GM18526 (cell line): ENCODE results near the gene BRD7.

Source experiments
- POLR2A ChIP-seq: IDR thresholded peaks from 3 replicates; pipeline ENCODE4 v1.6.1; 2011; ENCODE audit not compliant: insufficient read length; ENCODE audit errors: extremely low read depth

The BRD7 gene

DNA sequence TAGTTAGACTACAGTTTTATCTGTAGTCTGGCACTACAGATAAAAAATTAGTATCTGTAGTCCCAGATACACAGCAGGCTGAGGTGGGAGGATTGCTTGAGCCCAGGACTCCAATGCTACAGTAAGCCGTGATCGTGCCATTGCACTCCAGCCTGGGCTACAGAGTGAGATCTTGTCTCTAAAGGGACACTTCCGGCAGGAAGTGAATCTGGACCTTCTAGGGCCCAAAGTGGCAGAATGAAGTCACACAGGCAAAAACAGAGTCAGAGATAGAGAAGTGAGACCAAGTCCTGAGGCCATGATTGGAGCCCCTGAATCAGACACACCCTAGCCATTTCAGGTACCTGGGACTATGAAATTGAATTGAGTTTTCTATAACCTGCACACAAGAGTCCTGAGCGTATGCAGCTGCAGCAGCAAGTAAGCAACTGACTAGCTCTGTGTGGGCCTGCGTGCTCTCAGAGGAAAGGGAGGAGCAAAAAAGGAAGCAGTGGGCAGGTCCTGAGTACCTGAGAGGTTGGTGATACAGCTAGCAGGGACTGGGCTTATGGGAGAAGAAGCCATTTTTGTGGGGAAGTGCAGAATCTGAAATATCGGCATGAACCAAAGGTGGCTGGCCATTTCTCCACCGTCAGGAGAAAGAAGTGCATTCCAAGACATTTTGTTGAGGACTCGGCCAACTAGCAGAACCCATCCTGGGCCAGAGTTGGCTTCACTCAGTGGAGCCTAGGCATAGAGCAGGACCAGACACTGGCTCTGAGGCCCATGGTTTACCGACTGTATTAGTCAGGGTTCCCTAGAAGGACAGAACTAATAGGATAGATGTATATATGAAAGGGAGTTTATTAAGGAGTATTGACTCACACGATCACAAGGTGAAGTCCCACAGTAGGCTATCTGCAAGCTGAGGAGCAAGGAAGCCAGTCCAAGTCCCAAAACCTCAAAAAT is 27.2 kb upstream of the BRD7 start:
- TF ChIP-seq POLR2A: no peak

DNA sequence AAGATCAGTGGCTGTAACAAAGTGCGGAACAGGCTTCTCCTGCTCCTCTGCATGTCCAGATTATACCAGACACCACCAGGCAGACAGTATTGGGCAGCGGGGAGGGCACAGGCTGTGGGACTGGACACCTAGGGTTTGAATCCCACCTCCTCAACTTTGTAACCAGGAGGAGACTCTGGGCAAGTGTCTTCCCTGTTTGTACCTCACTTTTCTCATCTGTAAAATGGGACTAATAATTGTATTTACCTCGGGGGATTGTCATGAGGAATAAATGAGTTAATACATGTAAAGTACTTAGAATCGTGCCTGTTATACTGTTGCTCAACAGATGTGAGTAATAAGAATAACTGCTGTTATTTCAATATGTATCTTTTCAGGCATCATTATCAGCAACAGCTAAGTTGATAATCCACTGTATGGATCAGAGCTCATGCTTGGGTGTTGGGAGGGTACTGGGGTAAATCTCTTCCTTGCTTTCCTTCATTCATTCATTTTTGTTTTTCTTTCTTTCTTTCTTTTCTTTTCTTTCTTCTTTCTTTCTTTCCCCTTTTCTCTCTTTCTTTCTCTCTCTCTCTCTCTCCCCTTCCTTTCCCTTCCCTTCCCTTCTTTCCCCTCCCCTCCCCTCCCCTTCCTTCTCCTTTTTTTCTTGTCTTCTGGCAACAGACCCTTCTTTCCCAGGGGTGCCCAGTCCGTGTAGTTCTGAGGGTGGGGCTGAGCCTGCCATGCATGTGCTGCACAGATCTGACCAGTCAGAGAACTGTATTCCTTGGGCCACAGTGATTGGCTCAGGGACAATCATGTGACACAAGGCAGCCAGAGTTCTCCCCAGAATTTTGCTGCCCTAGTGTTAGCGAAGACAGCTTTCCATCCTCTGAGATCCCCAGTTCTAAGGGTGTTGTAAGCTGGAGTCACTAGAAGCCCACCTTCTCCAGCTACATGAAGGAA is 25.3 kb upstream of the BRD7 start:
- no peak for TF ChIP-seq POLR2A

DNA sequence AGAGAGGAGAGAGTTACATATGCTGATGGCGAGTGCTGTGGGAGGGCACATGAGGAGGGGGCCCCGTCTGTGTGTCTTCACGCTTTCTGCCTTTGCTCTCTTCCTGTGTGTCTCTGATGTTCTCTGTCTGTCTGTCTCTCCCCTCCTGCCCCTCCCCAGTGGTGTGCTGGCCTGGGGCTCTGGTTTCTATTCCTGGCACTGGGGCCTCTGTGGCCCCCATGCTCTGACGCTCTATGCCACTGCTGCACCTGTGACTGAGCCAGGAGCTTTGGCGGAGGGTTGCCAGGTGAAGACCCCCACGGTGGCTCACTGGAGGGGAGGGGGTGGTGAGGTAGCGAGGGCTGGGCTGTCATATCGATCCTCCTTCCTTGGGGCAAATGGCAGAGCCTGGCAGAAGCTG is 24.6 kb upstream of the BRD7 start:
- TF ChIP-seq POLR2A: no peak

DNA sequence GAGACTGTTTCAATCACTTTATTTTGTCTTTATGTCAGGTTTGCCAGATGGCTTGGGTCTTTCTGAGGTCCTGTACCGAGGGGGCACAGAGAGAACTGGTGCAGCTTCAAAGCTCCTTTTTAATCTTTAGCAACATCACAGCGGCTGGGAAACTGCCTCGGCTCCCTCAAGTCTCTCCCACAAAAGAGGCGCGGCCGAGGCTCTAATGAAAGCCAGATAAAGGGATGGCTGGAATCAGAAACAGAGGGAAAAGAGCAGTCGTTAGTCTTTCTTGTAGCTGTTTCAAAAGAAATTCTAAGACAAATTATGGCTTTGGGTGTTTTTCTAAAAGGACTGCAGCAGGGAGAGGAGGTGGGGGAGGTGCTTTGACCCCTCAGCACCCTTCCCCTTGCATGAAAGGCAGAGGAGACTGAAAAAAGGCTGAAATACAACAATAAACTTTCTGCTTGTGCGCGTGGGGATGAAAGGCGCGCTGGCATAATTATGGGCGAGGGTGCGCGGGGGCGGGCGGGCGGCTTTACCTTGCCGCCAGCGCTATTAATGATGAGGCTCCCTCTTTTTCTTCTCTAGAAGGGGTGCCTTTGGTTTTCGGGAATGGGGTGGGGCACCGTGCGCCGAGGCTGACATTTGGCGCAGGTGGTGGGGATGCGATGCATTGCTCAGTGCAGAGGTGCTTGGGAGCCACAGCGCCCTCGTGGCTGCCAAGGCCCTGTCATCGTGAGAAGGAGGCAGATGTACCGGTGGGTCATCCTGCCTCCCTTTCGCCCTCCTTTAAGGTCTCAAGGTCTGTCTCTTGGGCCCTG is 22.3 kb upstream of the BRD7 start:
- TF ChIP-seq POLR2A: no peak

DNA sequence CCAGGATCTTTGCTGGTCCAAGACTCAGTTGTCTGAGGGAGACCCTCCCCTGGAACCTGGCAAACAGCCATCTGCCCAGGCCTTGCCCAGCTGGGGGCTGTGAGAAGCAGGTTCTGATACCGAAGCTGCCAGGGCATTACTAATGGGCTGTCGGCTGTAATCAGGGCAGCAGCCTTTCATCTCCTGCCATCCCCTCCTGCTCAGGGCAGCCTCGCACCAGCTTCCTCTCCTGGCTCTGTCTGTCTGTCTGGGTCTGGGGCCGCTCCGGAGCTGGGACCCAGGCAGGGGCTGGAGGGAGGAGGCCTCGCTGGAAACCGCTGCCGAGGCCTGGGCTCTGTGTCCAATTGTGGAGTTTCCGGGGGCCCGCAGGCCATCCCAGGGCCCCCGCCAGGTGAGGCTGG is 21.6 kb upstream of the BRD7 start:
- no peak for TF ChIP-seq POLR2A

DNA sequence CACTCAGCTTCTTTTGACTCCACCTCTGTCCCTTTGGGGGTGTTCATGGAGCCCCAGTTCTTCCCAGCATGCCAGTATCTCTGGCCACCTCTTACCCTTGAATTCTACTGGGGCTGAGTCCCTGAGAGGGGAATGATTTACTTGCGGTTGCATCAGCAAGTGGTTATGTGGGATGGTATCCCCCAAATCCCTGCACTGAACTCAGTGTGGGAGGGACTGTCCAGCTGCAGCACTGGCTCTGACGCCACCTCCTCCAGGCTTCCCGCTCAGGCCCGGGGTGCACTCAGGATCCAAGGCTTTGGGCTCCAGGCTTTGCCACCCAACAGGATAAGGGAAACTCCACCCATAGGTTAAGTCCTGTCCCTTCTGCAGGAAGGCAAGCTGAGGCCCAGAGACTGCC is 21.1 kb upstream of the BRD7 start:
- no peak for TF ChIP-seq POLR2A

DNA sequence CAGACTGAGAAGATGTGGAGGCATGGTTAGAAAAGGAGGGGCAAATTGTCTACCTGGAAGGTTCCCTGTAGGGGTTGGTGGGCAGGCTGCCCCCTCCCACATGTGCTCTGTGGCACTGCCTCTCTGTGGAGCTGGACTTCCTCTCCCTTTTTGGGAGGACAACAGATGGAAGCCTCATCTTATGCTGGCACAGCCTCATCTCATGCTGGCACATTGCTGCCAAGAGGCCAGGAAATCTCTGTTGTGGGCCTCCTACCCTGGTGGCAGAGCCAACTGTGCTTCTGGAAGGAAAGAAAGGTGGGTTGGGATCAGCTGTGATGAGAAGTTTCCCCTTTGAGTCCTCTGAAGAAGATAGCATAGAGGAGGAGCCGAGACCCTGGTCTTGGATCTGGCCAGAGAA is 19.7 kb upstream of the BRD7 start:
- TF ChIP-seq POLR2A: no peak

DNA sequence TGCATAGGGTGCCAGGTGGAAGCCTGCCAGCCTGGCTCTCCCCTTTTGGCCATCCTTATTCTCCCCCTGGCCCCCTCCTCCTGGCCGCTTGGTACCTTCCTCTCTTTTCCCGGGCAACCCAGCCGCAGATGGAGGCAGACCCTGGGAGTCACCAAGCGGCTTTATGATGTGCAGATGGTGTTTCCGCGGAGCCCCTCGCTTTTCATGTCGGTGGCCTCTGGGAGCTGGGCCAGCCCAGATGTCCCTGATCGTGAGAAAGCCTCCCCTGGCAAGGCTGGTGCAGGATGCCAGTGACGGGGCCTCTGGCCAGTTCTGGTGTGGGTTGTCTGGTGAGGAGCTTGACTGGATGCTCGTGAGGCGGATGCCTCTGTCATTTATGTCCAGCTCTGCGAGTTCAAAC is 18.0 kb upstream of the BRD7 start:
- no peak for TF ChIP-seq POLR2A

DNA sequence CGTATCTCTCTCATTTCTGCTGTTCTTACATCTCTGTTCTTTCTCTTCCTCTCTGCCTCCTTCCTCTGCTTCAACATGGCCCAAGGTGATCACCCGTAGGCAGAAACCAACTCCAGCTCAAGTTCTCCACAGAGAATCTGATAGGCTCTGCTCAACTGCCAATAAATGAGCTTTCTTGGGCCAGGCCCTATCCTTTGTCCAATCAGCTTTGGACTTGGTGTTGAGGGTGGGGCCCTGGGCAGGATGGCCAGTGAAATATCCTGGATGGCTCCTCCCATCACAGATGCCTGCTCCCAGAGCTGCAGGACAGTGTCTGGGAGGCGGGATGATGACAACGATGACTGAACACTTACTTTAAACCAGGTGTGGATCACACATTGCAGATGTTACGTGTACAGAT is 17.4 kb upstream of the BRD7 start:
- no peak for TF ChIP-seq POLR2A

DNA sequence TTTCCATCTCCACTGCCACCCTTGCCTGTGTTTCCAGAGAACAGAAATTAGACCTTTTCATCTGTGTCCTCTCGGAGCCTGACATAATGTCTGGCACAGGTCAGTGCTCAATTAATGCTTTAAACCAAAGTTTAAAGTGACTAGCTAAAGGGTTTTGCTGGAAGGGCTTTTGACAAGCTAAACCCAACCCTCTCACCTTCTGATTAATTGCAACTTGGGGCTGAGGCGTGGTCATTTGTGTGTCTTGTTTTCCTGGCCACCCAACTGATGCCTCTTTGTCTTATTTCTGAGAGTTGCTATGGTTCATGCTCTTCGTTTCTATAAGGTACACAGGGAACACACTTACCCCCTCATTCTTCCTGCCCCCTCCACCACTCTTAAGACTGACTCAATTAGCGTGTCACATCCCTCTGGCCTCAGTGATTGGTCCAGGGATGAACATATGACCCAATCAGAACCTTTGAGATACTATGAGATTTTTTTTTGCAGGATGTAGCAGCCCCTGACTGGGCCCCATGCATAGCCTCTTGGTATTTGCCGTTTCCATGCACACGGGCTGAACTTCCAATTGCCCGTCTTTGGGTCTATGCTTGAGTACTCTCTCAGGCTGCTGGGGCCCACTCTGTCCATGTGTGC is 15.8 kb upstream of the BRD7 start:
- no peak for TF ChIP-seq POLR2A

DNA sequence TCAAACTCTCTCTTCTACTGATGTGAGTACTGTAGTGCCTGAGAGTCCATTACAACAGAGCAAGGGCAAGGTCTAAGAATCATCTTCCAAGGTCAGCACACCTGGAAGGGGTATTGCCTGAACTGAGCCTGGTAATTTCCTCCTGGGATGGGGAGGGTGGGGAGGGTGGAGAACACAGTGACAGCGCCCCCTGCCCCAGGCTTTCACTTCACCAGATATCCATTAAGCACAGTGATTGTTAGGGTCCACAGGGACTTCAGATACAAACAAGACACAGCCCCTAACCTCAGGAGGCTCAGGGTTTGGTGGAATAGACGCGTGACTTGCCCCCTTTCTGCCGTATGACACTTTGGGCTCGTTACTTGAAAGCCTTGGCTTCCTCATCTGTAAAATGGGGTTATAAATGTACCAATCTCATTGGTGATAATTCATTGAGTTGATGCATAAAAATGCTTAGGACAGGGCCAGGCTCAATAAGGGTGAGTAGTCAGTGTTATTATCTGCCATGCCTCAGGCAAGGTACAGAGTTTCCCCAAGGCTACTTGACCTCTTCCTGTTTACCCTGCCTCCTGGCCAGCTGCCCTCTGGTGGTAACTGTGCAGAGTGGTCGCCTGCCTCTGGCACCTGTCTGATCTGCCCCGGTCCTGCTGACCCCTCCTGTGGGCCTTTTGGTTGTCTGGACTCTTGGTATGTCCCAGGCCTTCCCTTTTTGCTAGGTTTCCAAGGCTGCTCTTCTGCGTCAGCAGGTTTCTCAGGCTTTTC is 13.1 kb upstream of the BRD7 start:
- TF ChIP-seq POLR2A: no peak

DNA sequence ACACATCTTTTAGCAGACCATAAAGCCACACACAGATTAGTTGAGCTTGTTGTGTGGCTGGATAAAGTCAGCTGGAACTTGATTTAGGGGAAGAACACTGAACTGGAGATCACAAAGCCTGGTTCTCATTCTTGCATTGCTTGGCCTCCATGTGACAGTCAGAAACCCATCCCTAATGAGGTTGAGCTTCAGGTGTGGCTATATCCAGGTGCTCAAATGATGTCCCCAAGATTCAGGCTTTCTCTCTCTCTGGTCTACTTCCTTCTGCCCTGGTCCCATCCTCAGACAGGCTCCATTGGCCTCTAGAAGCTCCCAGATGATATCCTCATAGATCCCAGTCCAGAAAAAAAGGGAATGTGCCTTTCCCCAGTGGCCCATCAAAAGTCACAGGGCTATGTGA is 9.6 kb upstream of the BRD7 start:
- no peak for TF ChIP-seq POLR2A

DNA sequence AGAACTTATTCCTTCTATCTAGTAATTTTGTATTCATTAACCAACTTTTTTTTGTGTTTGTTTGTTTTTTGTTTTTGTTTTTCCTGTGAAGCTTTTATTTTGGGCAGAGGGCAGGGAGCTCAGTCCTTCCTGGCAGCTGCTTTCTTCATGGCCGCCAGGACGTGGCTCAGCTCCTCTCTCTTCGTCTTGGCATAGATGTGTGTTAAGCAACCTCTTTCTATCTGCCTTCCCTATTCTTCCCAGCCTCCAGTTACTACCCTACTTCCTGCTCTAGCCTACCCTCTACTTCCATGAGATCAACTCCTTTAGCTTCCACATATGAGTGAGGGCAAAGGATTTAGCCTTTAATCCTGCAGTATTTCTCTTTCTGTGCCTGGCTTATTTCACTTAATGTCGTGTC is 8.2 kb upstream of the BRD7 start:
- no peak for TF ChIP-seq POLR2A

DNA sequence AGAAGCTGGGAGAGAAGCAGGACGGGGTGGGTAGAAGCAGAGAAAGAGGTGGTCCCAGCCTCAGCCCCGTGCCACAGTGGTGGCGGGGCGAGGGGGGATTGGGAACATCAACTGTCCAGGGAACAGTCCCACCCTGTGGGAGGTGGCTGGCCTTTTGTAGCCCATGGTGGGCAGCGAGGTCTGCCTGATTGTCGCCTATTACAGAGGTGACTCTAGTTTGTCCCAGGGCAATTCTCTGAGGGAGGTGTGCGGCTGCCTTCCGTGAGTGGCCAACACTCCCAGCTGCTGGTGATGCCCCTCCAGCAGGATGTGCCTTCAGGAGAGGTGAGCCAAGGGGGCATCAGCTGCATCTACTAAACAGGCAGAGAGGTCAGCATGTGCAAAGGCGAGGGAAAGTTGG is 5.0 kb upstream of the BRD7 start:
- no peak for TF ChIP-seq POLR2A
